Measurements from ENCODE around the gene IDNK. TPM values are rescaled to one million over a fixed set of nuclear protein-coding genes. Genes with fewer than 3 reads are reported as not detected.

IDNK gene
- total RNA-seq, 1 donor, result 3.0 TPM

- TF ChIP-seq CTCF (IDR thresholded peaks at IDR 0.05; ENCODE audit: insufficient read depth, low read depth, low read length), result no peak
- DNase-seq (ENCODE audit: low read depth), result no peak
- H3K4me3 ChIP-seq (ENCODE audit: low read depth, low read length), result no peak overlapping the region
Measured at GRCh38 chr9:83633255-83633654, 10.3 kb downstream of the IDNK start.

DNA sequence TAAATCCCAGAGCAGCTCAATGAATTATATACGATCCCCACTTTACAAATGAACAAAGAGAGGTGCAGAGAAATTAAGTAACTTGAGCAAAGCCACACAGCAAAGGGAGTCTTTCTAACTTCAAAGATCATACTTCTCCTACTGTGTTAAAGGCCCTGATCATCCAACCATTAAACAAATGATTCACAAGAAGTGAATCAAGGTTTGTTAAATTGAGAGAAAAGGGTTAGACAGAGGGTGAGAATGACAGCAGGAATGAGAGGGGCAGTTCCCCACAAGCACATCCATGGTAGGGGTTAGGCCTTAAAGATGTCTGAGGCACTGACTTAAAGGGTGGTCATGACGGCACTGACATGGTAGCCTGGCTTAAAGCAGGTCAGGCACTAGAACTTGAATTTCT, 10.7 kb downstream of the IDNK start:
- no peak for DNase-seq (ENCODE audit: low read depth)
- H3K4me3 ChIP-seq (ENCODE audit: low read depth, low read length), result no peak overlapping the region
- TF ChIP-seq CTCF (IDR thresholded peaks at IDR 0.05; ENCODE audit: insufficient read depth, low read depth, low read length), result no peak

- no peak for TF ChIP-seq CTCF (IDR thresholded peaks at IDR 0.05; ENCODE audit: insufficient read depth, low read depth, low read length)
- DNase-seq (ENCODE audit: low read depth), result no peak
Measured at GRCh38 chr9:83636813-83637212, 13.9 kb downstream of the IDNK start.

GRCh38 chr9:83637389-83637788, 14.4 kb downstream of the IDNK start:
- H3K4me3 ChIP-seq (ENCODE audit: low read depth, low read length), result no peak overlapping the region
- no peak for TF ChIP-seq CTCF (IDR thresholded peaks at IDR 0.05; ENCODE audit: insufficient read depth, low read depth, low read length)
- no peak for DNase-seq (ENCODE audit: low read depth)

More at GRCh38 chr9:83636813-83637212, 13.9 kb downstream of the IDNK start:
- no peak overlapping the region for H3K4me3 ChIP-seq (ENCODE audit: low read depth, low read length)

- no peak for TF ChIP-seq CTCF (IDR thresholded peaks at IDR 0.05; ENCODE audit: insufficient read depth, low read depth, low read length)
- DNase-seq (ENCODE audit: low read depth), result no peak
- H3K4me3 ChIP-seq (ENCODE audit: low read depth, low read length), result no peak overlapping the region
Measured at GRCh38 chr9:83639266-83639665, 16.3 kb downstream of the IDNK start.

- DNase-seq (ENCODE audit: low read depth), result no peak
- TF ChIP-seq CTCF (IDR thresholded peaks at IDR 0.05; ENCODE audit: insufficient read depth, low read depth, low read length), result no peak
- no peak overlapping the region for H3K4me3 ChIP-seq (ENCODE audit: low read depth, low read length)
Measured at GRCh38 chr9:83642793-83643192, 19.9 kb downstream of the IDNK start.

- no peak for TF ChIP-seq CTCF (IDR thresholded peaks at IDR 0.05; ENCODE audit: insufficient read depth, low read depth, low read length)
- H3K4me3 ChIP-seq (ENCODE audit: low read depth, low read length), result no peak overlapping the region
Measured at GRCh38 chr9:83646500-83647239, 23.7 kb downstream of the IDNK start.

More at GRCh38 chr9:83646500-83647239, 23.7 kb downstream of the IDNK start:
- no peak for DNase-seq (ENCODE audit: low read depth)
